Effector memory CD8-positive, alpha-beta T cell (primary cell): ENCODE measurements around the gene DICER1.

ENCODE experiments used
- ATAC-seq: fragments of 150-1000 bp; cut with Tn5 transposase; replicated peaks from 2 replicates; pipeline ENCODE4 v1.10.0; 2021; ENCODE audit warnings: mild to moderate bottlenecking, moderate library complexity
- DNase-seq, 3 experiments: peaks; one replicate each; pipeline ENCODE4 v3.0.0; 2021
- H3K27ac Mint-ChIP-seq, 2 donors: one replicate each; pipeline ENCODE4 v1.8.0; 2022; ENCODE audit warnings: mild to moderate bottlenecking in 2 of 2, mixed read lengths in 2 of 2, moderate library complexity in 2 of 2
- H3K27me3 Mint-ChIP-seq, 2 donors: one replicate each; pipeline ENCODE4 v1.8.0; 2022; ENCODE audit warnings: mixed read lengths in 2 of 2
- H3K36me3 Mint-ChIP-seq: one replicate; pipeline ENCODE4 v1.8.0; 2022; ENCODE audit warnings: mild to moderate bottlenecking, moderate library complexity, mixed read lengths; ENCODE audit not compliant: insufficient read depth
- H3K4me1 Mint-ChIP-seq, 2 donors: one replicate each; pipeline ENCODE4 v1.8.0; 2022; ENCODE audit warnings: low read depth in 2 of 2, mixed read lengths in 2 of 2
- H3K4me3 Mint-ChIP-seq, 2 donors: one replicate each; pipeline ENCODE4 v1.8.0; 2022; ENCODE audit warnings: mild to moderate bottlenecking in 2 of 2, mixed read lengths in 2 of 2, moderate library complexity in 2 of 2
- H3K9me3 Mint-ChIP-seq, 2 donors: one replicate each; pipeline ENCODE4 v1.8.0; 2022; ENCODE audit warnings: mixed read lengths in 2 of 2

DICER1 gene

GRCh38 chr14:95038521-95039250, 118.6 kb downstream of the DICER1 start:
- Mint-ChIP-seq H3K27ac (no peak overlapping the region), H3K4me1 (no peaks in the 10 kb centered on the region), H3K36me3 (no peaks in the 10 kb centered on the region), H3K4me3 (no peak overlapping the region), H3K27me3 (peaks cover 63 to 73% of the 10 kb centered on the region in 2 donors), H3K9me3 (no peaks in the 10 kb centered on the region)
- DNase-seq, result no peak
- no peak for ATAC-seq

GRCh38 chr14:95037273-95037672, 120.1 kb downstream of the DICER1 start:
- H3K36me3 Mint-ChIP-seq, result no peaks in the 10 kb centered on the region
- no peaks in the 10 kb centered on the region for H3K4me1 Mint-ChIP-seq

More at GRCh38 chr14:95037273-95037672, 120.1 kb downstream of the DICER1 start:
- Mint-ChIP-seq H3K27ac (no peak overlapping the region), H3K9me3 (no peaks in the 10 kb centered on the region), H3K27me3 (peaks cover 61 to 75% of the 10 kb centered on the region in 2 donors), H3K4me3 (no peak overlapping the region)
- DNase-seq (no peak), ATAC-seq (no peak)
